ENCODE measurements around the gene SPATA45. TPM values are rescaled to one million over a fixed set of nuclear protein-coding genes. Genes with fewer than 3 reads are reported as not detected.
"Not testable (repeated sequence)": the region's sequence is repeated elsewhere in the genome, so short reads cannot be mapped to it uniquely, and the experiment has no call there.

SPATA45 gene
- not detected in 2 replicates for total RNA-seq (2014; rRNA removed; shearing (Covaris generic))

- no peak for DNase-seq (ENCODE audit: low spot score)
- in situ Hi-C loops (cut with HindIII; ENCODE audit: low sequenced_read_pairs), result no loop called here
Observed at GRCh38 chr1:212847549-212847948, at the start of gene SPATA45. SPATA45 (minus strand) TSS chr1:212847649; CDS start chr1:212836149, 11,500 bp downstream.

DNA sequence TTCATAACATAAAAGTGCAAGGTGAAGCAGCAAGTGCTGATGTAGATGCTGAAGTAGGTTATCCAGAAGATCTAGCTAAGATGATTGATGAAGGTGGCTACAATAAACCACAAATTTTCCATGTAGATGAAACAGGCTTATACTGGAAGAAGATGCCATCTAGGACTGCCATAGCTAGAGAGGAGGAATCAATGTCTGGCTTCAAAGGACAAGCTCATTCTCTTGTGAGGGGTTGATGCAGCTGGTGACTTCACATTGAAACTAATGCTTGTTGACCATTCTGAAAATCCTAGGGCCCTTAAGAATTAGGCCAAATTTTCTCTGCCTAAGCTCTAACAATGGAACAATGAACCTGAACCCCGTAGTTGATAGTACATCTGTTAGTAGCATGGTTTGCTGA, 44.7 kb upstream of the SPATA45 start:
- in situ Hi-C loops (cut with HindIII; ENCODE audit: low sequenced_read_pairs), result no loop called here
- no peak for DNase-seq (ENCODE audit: low spot score)

DNA sequence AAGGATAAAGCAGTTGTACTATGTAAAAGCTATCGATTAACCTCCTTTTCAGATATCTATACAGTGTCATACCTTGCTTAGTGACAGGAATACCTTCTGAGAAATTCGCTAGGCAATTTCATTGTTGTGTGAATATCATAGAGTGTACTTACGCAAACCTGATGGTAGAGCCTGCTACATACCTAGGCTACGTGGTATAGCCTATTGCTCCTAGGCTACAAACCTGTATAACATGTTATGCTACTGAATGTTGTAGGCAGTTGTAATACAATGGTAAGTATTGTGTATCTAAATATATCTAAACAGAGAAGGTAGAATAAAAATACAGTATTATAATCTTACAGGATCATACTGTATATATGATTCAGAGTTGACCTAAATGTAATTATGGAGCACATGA, 37.1 kb upstream of the SPATA45 start:
- DNase-seq (ENCODE audit: low spot score), result no peak
- in situ Hi-C loops (cut with HindIII; ENCODE audit: low sequenced_read_pairs), result no loop called here

DNA sequence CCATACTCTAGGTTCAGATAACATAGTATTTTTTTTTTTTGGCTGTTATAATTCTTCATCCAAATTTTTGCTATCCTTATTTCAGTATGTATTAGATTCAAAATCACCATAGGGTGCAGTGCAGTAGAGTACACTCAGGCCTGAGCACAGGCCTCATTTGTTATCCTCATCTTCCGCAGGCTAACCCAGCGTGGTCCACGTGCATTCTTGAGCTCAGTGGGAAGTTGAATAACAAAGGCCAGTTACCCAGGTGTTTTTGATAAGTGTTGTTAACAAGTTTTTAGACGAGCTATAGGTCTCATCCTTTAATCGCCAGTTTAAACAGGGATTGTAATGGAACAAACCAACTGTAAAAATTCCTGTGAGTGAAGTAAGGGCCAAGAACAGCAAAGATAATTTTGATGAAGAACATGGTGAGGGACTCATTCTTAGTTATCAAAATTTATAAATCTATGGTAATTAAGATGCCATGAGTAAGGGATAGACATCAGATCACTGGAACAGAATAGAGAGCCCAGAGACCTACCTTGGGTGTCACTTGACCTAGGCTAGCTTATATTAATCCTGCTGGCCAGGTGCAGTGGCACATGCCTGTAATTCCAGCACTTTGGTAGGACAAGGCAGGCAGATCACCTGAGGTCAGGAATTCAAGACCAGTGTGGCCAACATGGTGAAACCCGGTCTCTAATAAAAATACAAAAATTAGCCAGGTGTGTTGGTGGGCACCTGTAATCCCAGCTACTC, 32.7 kb upstream of the SPATA45 start:
- DNase-seq (ENCODE audit: low spot score), result no peak
- in situ Hi-C loops (cut with HindIII; ENCODE audit: low sequenced_read_pairs), result no loop called here

- no peak for DNase-seq (ENCODE audit: low spot score)
- in situ Hi-C loops (cut with HindIII; ENCODE audit: low sequenced_read_pairs), result no loop called here
Observed at GRCh38 chr1:212878418-212878817, 31.0 kb upstream of the SPATA45 start.

DNA sequence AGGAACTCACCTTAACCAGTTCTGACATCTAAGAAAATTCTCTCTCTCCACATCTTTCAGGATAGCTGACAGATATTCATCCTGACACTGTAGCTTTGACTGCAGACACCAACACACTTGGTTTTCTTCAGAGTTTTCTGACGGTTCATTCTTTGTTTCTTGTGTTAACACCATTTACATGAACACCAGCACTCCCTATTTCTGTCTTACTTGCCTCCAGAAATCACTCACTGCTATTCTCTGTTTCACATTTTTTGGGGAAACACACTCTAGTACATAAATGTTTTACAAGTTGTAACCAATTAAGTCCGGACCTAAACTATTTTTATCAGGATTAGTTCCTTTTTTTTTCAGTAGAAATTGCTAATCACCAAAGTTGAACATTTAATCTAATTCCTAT, 26.1 kb upstream of the SPATA45 start:
- in situ Hi-C loops (cut with HindIII; ENCODE audit: low sequenced_read_pairs), result no loop called here
- no peak for DNase-seq (ENCODE audit: low spot score)

- DNase-seq (ENCODE audit: low spot score), result no peak
- in situ Hi-C loops (cut with HindIII; ENCODE audit: low sequenced_read_pairs), result no loop called here
Observed at GRCh38 chr1:212871976-212872375, 24.5 kb upstream of the SPATA45 start.

GRCh38 chr1:212867192-212867591, 19.7 kb upstream of the SPATA45 start:
- no peak for DNase-seq (ENCODE audit: low spot score)
- in situ Hi-C loops (cut with HindIII; ENCODE audit: low sequenced_read_pairs), result no loop called here

GRCh38 chr1:212864201-212864600, 16.8 kb upstream of the SPATA45 start:
- peak; percentile 61 for DNase-seq (ENCODE audit: low spot score)
- in situ Hi-C loops (cut with HindIII; ENCODE audit: low sequenced_read_pairs), result no loop called here

DNA sequence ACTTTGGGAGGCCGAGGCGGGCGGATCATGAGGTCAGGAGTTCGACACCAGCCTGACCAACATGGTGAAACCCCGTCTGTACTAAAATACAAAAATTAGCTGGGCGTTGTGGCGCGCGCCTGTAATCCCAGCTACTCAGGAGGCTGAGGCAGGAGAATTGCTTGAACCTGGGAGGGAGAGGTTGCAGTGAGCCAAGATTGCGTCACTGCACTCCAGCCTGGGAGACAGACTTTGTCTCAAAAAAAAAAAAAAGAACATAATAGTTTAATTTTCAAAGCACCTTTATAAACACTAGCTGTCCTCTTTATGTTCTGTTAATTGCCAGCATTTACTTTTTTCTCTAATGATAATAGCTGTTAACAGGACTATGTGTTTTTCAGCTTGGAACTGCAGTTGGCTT, 15.9 kb upstream of the SPATA45 start:
- in situ Hi-C loops (cut with HindIII; ENCODE audit: low sequenced_read_pairs), result not testable (repeated sequence)
- DNase-seq (ENCODE audit: low spot score), result peak; percentile 20

DNA sequence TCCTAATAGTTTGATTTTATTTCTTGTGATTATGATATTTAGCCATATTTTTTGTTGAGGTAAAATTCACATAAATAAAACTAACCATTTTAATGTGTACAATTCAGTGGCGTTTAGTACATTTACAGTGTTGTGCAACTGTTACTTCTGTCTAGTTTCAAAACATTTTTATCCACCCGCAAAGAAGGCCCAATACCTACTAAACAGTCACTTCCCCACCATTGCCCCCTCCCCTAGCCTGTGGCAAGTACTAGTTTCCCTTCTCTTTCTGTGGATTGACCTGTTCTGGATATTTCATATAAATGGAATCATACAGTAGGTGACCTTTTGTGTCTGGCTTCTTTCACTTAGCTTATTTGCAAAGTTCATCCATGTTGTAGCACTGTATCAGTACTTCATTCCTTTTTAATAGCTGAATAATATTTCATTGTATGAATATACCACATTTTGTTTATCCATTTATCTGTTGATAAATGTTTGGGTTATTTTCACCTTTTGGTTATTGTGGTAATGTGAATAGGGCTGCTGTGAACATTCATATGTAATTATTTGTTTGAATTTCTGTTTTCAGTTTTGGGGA, 14.8 kb upstream of the SPATA45 start:
- in situ Hi-C loops (cut with HindIII; ENCODE audit: low sequenced_read_pairs), result no loop called here

DNA sequence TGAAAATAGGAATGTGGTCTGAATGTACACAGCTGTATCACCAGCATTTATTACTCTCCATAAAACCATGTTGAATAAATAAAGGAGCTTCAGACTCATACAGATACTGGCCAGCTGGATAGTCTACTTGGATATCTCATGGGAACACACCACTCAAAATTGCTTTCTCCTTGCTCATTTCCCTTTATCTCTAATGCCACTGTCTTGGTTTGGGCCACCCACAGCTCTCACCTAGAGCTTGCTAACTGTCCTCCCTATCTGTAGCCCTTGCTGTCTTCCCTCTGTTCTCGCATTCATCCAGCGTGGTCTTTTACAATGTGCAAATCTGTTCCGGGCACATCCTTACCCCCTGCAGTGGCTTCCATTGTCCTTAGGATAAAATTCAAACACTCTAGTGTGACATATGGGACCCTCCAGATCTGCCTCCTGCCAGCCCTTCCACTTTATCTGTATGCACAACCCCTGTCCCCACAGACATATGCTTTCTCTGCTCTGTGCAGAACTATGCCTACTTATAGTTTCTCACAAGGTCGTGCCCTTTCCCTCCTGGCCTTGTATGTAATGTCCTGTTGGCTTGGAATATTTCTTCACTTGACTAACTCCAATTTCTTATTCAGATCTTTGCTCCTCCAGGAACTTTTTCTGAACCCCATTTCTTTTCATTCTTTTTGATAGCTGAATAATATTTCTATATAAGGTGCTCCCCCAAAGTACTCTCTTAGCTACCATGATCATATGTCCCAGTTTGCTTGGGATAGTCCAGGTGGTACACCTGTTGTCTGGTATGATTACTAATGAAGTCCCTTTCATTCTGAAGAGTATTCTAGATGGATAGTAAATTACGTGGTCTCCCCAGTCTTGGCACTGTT, 13.5 kb upstream of the SPATA45 start:
- in situ Hi-C loops (cut with HindIII; ENCODE audit: low sequenced_read_pairs), result no loop called here
- DNase-seq (ENCODE audit: low spot score), result peak; percentile 19

More for the DNA sequence above, 14.8 kb upstream of the SPATA45 start:
- DNase-seq (ENCODE audit: low spot score), result no peak

DNA sequence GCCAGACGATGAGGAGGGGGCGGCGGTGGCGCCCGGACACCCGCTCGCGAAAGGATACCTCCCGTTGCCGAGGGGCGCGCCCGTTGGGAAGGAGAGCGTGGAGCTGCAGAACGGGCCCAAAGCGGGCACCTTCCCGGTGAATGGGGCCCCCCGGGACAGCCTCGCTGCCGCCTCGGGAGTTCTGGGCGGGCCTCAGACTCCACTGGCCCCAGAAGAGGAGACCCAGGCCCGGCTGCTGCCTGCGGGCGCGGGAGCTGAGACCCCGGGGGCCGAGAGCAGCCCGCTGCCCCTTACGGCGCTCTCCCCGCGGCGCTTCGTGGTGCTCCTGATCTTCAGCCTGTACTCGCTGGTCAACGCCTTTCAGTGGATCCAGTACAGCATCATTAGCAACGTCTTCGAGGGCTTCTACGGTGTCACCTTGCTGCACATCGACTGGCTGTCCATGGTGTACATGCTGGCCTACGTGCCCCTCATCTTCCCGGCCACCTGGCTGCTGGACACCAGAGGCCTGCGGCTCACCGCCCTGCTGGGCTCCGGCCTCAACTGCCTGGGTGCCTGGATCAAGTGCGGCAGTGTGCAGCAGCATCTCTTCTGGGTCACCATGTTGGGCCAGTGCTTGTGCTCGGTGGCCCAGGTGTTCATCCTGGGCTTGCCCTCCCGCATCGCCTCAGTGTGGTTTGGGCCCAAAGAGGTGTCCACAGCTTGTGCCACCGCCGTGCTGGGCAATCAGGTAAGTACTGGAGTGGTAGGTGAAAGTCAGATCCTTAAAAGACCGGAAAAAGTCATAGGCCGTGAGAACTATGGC, 11.2 kb upstream of the SPATA45 start:
- in situ Hi-C loops (cut with HindIII; ENCODE audit: low sequenced_read_pairs), result no loop called here
- peak; percentile 57 for DNase-seq (ENCODE audit: low spot score)

DNA sequence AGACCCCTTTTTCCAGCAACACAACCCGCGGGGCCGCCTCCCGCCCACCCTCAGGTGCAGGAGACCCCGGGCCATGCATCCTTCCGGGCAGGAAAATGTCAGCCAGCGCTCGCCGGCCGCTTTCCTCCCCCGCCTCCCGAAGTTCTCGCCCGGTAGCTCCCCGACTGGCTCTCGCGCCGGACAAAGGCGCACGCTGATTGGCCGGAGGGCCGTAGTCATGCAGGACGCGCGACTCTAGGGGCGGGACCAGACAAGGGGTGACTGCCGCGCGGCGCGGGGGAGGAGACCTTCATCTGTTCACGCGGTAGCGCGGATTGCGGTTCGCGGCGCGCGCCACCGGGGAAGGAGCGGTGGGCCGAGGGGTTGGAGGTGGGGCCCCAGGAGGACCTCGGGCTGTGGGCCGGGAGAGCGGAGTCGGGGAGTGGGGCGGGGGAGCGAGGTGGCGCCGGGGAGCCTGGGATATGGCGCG, 10.6 kb upstream of the SPATA45 start, which contains the start of gene FLVCR1:
FLVCR1 (plus strand) TSS at position 284 of the 469 bp plus-strand sequence; CDS start at position 462, 178 bp downstream.
- in situ Hi-C loops (cut with HindIII; ENCODE audit: low sequenced_read_pairs), result no loop called here
- DNase-seq (ENCODE audit: low spot score), result peak; percentile 96

GRCh38 chr1:212856755-212857154, 9.3 kb upstream of the SPATA45 start:
- DNase-seq (ENCODE audit: low spot score), result no peak
- in situ Hi-C loops (cut with HindIII; ENCODE audit: low sequenced_read_pairs), result no loop called here

DNA sequence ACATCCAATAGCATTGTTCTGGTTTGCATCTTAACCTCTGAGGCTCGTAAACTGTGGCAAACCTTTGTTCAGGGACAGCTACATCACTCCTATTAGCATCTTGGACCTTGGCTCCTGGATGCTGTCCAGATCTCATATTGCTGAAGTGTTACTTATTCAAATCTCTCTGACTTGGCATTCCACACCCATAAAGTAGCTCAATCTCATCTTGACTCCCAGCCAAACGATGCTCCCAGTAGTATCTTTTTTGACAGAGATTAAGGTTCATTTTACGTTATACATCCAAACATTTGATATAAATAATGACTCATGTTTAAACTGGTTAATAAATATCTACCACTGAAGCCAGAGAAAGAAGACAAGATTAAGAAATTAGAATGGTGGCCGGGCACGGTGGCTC, 6.2 kb upstream of the SPATA45 start:
- no peak for DNase-seq (ENCODE audit: low spot score)
- in situ Hi-C loops (cut with HindIII; ENCODE audit: low sequenced_read_pairs), result no loop called here

GRCh38 chr1:212852105-212852688, 4.7 kb upstream of the SPATA45 start:
- in situ Hi-C loops (cut with HindIII; ENCODE audit: low sequenced_read_pairs), result no loop called here
- no peak for DNase-seq (ENCODE audit: low spot score)

GRCh38 chr1:212844521-212844920, 2.9 kb downstream of the SPATA45 start:
- DNase-seq (ENCODE audit: low spot score); in situ Hi-C loops (cut with HindIII; ENCODE audit: low sequenced_read_pairs): not testable (repeated sequence)

GRCh38 chr1:212838145-212838544, 9.3 kb downstream of the SPATA45 start:
- in situ Hi-C loops (cut with HindIII; ENCODE audit: low sequenced_read_pairs), result no loop called here
- DNase-seq (ENCODE audit: low spot score), result no peak
